ENCODE data around the gene CRIM1. TPM values are rescaled to one million over a fixed set of nuclear protein-coding genes. Genes with fewer than 3 reads are reported as not detected.

Gene CRIM1
- total RNA-seq, 4 donors from 2014 or later, result 16.4 to 107 (median 29.9) TPM

- H3K9me3 ChIP-seq, result no peaks in the 10 kb centered on the region
- peak overlapping the region in 2 of 4 donors; percentile 64 to 77 for H3K27ac ChIP-seq
- TF ChIP-seq POLR2A (IDR thresholded peaks at IDR 0.05) (no peak), CTCF (IDR thresholded peaks at IDR 0.05) (no peak)
- no peak for DNase-seq
- no peak overlapping the region for H3K4me3 ChIP-seq
- H3K4me1 ChIP-seq, result peaks cover 7 to 92% (median 47%) of the 10 kb centered on the region in 3 donors
- intact Hi-C loops (cut with DNase I), result no loop called here
- H3K27me3 ChIP-seq, result no peaks in the 10 kb centered on the region
- WGBS, 2 donors, result 66 to 70% methylated on average over 4 of the region's 4 CpGs
- no peaks in the 10 kb centered on the region for H3K36me3 ChIP-seq
These were observed 55.1 kb downstream of the CRIM1 start for GRCh38 chr2:36410681-36411080.

GRCh38 chr2:36411962-36412444, 56.4 kb downstream of the CRIM1 start:
- Histone ChIP-seq H3K4me1 (peaks cover 15 to 94% (median 56%) of the 10 kb centered on the region in 3 donors), H3K36me3 (no peaks in the 10 kb centered on the region), H3K27me3 (no peaks in the 10 kb centered on the region), H3K4me3 (no peak overlapping the region), H3K9me3 (no peaks in the 10 kb centered on the region), H3K27ac (peak overlapping the region in 3 of 4 donors; percentile 59 to 77 (median 68))
- no peak for DNase-seq
- intact Hi-C loops (cut with DNase I), result no loop called here
- WGBS, 2 donors, result 61 to 68% methylated on average over 11 of the region's 11 CpGs
- no peak for TF ChIP-seq POLR2A (IDR thresholded peaks at IDR 0.05)
- no peak for TF ChIP-seq CTCF (IDR thresholded peaks at IDR 0.05)

- Histone ChIP-seq H3K4me1 (peaks cover 10 to 93% (median 47%) of the 10 kb centered on the region in 3 donors), H3K9me3 (no peaks in the 10 kb centered on the region), H3K27ac (peak overlapping the region in 3 of 4 donors; percentile 31 to 77 (median 59)), H3K4me3 (no peak overlapping the region), H3K27me3 (no peaks in the 10 kb centered on the region), H3K36me3 (no peaks in the 10 kb centered on the region)
- no peak for DNase-seq
- 58 to 73% methylated on average over 4 of the region's 4 CpGs for WGBS, 2 donors
- TF ChIP-seq CTCF (IDR thresholded peaks at IDR 0.05) (no peak), POLR2A (IDR thresholded peaks at IDR 0.05) (no peak)
- intact Hi-C loops (cut with DNase I), result no loop called here
These were observed 57.6 kb downstream of the CRIM1 start for GRCh38 chr2:36413218-36413617.

- Histone ChIP-seq H3K27ac (peak overlapping the region in 3 of 4 donors; percentile 46 to 77 (median 59)), H3K4me3 (no peak overlapping the region), H3K4me1 (peaks cover 8 to 82% (median 41%) of the 10 kb centered on the region in 3 donors), H3K27me3 (no peaks in the 10 kb centered on the region), H3K36me3 (no peaks in the 10 kb centered on the region), H3K9me3 (no peaks in the 10 kb centered on the region)
- DNase-seq, result no peak
- intact Hi-C loops (cut with DNase I), result no loop called here
- WGBS, 2 donors, result 77 to 87% methylated on average over 4 of the region's 4 CpGs
- TF ChIP-seq CTCF (IDR thresholded peaks at IDR 0.05) (no peak), POLR2A (IDR thresholded peaks at IDR 0.05) (no peak)
These were observed 58.7 kb downstream of the CRIM1 start for GRCh38 chr2:36414307-36414706.

- WGBS, 2 donors, result 77 to 86% methylated on average over 6 of the region's 6 CpGs
- H3K27me3 ChIP-seq, result no peaks in the 10 kb centered on the region
- DNase-seq, result no peak
- H3K27ac ChIP-seq, result peak overlapping the region in 3 of 4 donors; percentile 46 to 77 (median 59)
- intact Hi-C loops (cut with DNase I), result no loop called here
- no peak for TF ChIP-seq CTCF (IDR thresholded peaks at IDR 0.05)
- no peak for TF ChIP-seq POLR2A (IDR thresholded peaks at IDR 0.05)
- no peaks in the 10 kb centered on the region for H3K9me3 ChIP-seq
- no peak overlapping the region for H3K4me3 ChIP-seq
- peaks cover 8 to 77% (median 39%) of the 10 kb centered on the region in 3 donors for H3K4me1 ChIP-seq
- no peaks in the 10 kb centered on the region for H3K36me3 ChIP-seq
These were observed 59.9 kb downstream of the CRIM1 start for GRCh38 chr2:36415381-36416022.
